HEK293 (cell line): ENCODE measurements around the gene CAT.

Source experiments
- CTCF ChIA-PET: fragments of 350-600 bp; formaldehyde crosslinking; extraction: SDS; loops from one replicate; lab custom pipeline; 2021; ENCODE audit warnings: antibody characterized with exemption; lab: Yijun Ruan, JAX
- POLR2A ChIA-PET: fragments of 300-600 bp; formaldehyde crosslinking; extraction: SDS; loops from one replicate; lab custom pipeline; 2020; ENCODE audit warnings: antibody characterized with exemption, inconsistent platforms; lab: Yijun Ruan, JAX
- H3K27ac ChIP-seq: fragments of 200-500 bp; sonication (Bioruptor generic); 2 replicates; pipeline ENCODE4 v1.5.1; 2014; ENCODE audit warnings: low read depth, low read length, control low read depth, inconsistent platforms; ENCODE audit errors: extremely low read depth
- H3K36me3 ChIP-seq, 2 experiments: fragments of 200-500 bp in 1 of 2; sonication (Bioruptor generic) in 1 of 2; 1 replicate in 1 of 2; 2 replicates in 1 of 2; pipeline ENCODE4 v1.5.1; 2014 to 2017; ENCODE audit warnings: inconsistent platforms in 2 of 2, low read length in 2 of 2; ENCODE audit not compliant: control insufficient read depth in 2 of 2, insufficient read depth in 1 of 2
- H3K4me1 ChIP-seq: fragments of 200-500 bp; sonication (Bioruptor generic); 2 replicates; pipeline ENCODE4 v1.5.1; 2014; ENCODE audit warnings: mild to moderate bottlenecking, low read length, inconsistent platforms; ENCODE audit not compliant: control insufficient read depth, insufficient read depth
- H3K4me3 ChIP-seq: 2 replicates; pipeline ENCODE4 v1.5.1; 2011; ENCODE audit warnings: low read depth, mild to moderate bottlenecking, control low read depth, low read length, moderate library complexity
- H3K9me3 ChIP-seq: fragments of 200-500 bp; sonication (Bioruptor generic); 2 replicates; pipeline ENCODE4 v1.5.1; 2014; ENCODE audit warnings: low read depth, low read length, inconsistent platforms; ENCODE audit not compliant: control insufficient read depth, insufficient read depth
- ZBTB48 ChIP-seq: fragments of 450-650 bp; formaldehyde crosslinking; IDR thresholded peaks from 2 replicates; pipeline ENCODE4 v1.5.1; 2016; ENCODE audit warnings: missing biosample characterization, missing genetic modification characterization
- ZBTB7A ChIP-seq: fragments of 450-650 bp; formaldehyde crosslinking; IDR thresholded peaks from 2 replicates; pipeline ENCODE4 v1.5.1; 2016; ENCODE audit warnings: low read depth, missing biosample characterization, missing genetic modification characterization
- ZFP69B ChIP-seq: fragments of 450-650 bp; formaldehyde crosslinking; IDR thresholded peaks from 2 replicates; pipeline ENCODE4 v1.5.1; 2016; ENCODE audit warnings: missing biosample characterization, missing genetic modification characterization
- ZNF114 ChIP-seq: fragments of 450-650 bp; formaldehyde crosslinking; IDR thresholded peaks from 2 replicates; pipeline ENCODE4 v1.5.0; 2017; ENCODE audit warnings: missing biosample characterization, missing genetic modification characterization
- ZNF140 ChIP-seq: fragments of 450-650 bp; formaldehyde crosslinking; IDR thresholded peaks from 2 replicates; pipeline ENCODE4 v1.5.1; 2016; ENCODE audit warnings: missing biosample characterization, missing genetic modification characterization
- ZNF155 ChIP-seq: fragments of 450-650 bp; formaldehyde crosslinking; IDR thresholded peaks from 2 replicates; pipeline ENCODE4 v1.5.1; 2016; ENCODE audit warnings: missing biosample characterization, missing genetic modification characterization
- ZNF214 ChIP-seq: fragments of 450-650 bp; formaldehyde crosslinking; IDR thresholded peaks from 2 replicates; pipeline ENCODE4 v1.5.1; 2017; ENCODE audit warnings: missing biosample characterization, mild to moderate bottlenecking, missing genetic modification characterization, borderline replicate concordance
- ZNF394 ChIP-seq: fragments of 450-650 bp; formaldehyde crosslinking; IDR thresholded peaks from 2 replicates; pipeline ENCODE4 v1.5.1; 2016; ENCODE audit warnings: missing biosample characterization, missing genetic modification characterization, mild to moderate bottlenecking, moderate library complexity, borderline replicate concordance
- ZNF423 ChIP-seq: fragments of 450-650 bp; formaldehyde crosslinking; IDR thresholded peaks from 2 replicates; pipeline ENCODE4 v1.5.1; 2016; ENCODE audit warnings: missing biosample characterization, missing genetic modification characterization
- ZNF48 ChIP-seq: fragments of 450-650 bp; formaldehyde crosslinking; IDR thresholded peaks from 2 replicates; pipeline ENCODE4 v1.5.1; 2016; ENCODE audit warnings: missing biosample characterization, missing genetic modification characterization
- ZNF558 ChIP-seq: fragments of 450-650 bp; formaldehyde crosslinking; IDR thresholded peaks from 2 replicates; pipeline ENCODE4 v1.5.1; 2016; ENCODE audit warnings: missing biosample characterization, missing genetic modification characterization
- ZNF560 ChIP-seq: fragments of 450-650 bp; formaldehyde crosslinking; IDR thresholded peaks from 2 replicates; pipeline ENCODE4 v1.5.1; 2017; ENCODE audit warnings: missing biosample characterization, missing genetic modification characterization, borderline replicate concordance
- ZNF660 ChIP-seq: fragments of 450-650 bp; IDR thresholded peaks from 2 replicates; pipeline ENCODE4 v1.5.1; 2018; ENCODE audit warnings: missing biosample characterization, mild to moderate bottlenecking, missing genetic modification characterization
- ZNF768 ChIP-seq: fragments of 450-650 bp; formaldehyde crosslinking; IDR thresholded peaks from 2 replicates; pipeline ENCODE4 v1.5.1; 2018; ENCODE audit warnings: missing biosample characterization, mild to moderate bottlenecking, missing genetic modification characterization
- ZNF785 ChIP-seq: fragments of 450-650 bp; formaldehyde crosslinking; IDR thresholded peaks from 2 replicates; pipeline ENCODE4 v1.5.1; 2016; ENCODE audit warnings: missing biosample characterization, missing genetic modification characterization
- ZNF837 ChIP-seq: fragments of 450-650 bp; formaldehyde crosslinking; IDR thresholded peaks from 2 replicates; pipeline ENCODE4 v1.5.1; 2016; ENCODE audit warnings: missing biosample characterization, missing genetic modification characterization
- TF ChIP-seq, protein P1 (sequence below): fragments of 450-650 bp; formaldehyde crosslinking; IDR thresholded peaks from 2 replicates; pipeline ENCODE4 v1.5.1; 2016; ENCODE audit warnings: missing biosample characterization, missing genetic modification characterization
- TF ChIP-seq, protein P2 (sequence below): fragments of 450-650 bp; formaldehyde crosslinking; IDR thresholded peaks from 2 replicates; pipeline ENCODE4 v1.5.1; 2016; ENCODE audit warnings: missing biosample characterization, missing genetic modification characterization
- TF ChIP-seq, protein P3 (sequence below): fragments of 450-650 bp; formaldehyde crosslinking; IDR thresholded peaks from 2 replicates; pipeline ENCODE4 v1.5.1; 2017; ENCODE audit warnings: missing biosample characterization, mild to moderate bottlenecking, missing genetic modification characterization, moderate library complexity
- TF ChIP-seq, protein P4 (sequence below): fragments of 450-650 bp; formaldehyde crosslinking; IDR thresholded peaks from 2 replicates; pipeline ENCODE4 v1.5.1; 2016; ENCODE audit warnings: missing biosample characterization, missing genetic modification characterization
- TF ChIP-seq, protein P5 (sequence below): fragments of 450-650 bp; formaldehyde crosslinking; IDR thresholded peaks from 2 replicates; pipeline ENCODE4 v1.5.1; 2016; ENCODE audit warnings: missing biosample characterization, missing genetic modification characterization

CAT gene

DNA sequence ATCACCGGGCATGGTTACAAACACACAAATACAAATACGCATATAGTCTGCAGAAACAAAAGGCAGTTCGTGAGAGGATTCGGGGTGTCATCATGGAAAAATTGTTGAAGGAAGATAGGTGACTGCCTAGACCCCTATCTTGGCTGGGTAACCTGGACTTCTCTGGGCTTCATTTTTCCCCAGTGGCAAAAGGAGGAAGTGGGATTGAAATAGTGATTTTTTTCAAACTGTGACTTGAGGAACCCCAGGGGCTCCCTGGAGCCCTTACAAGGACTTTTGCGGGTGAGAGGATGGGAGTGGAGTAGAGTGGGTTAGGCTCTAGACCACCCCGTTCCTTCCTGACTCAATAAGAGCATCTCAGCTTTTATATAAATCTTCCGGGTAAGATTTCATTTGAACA lies 75.9 kb downstream of the CAT start (continued):
- no peak for TF ChIP-seq ZBTB7A
- TF ChIP-seq ZNF423 (tag by site-specific recombination), result no peak

DNA sequence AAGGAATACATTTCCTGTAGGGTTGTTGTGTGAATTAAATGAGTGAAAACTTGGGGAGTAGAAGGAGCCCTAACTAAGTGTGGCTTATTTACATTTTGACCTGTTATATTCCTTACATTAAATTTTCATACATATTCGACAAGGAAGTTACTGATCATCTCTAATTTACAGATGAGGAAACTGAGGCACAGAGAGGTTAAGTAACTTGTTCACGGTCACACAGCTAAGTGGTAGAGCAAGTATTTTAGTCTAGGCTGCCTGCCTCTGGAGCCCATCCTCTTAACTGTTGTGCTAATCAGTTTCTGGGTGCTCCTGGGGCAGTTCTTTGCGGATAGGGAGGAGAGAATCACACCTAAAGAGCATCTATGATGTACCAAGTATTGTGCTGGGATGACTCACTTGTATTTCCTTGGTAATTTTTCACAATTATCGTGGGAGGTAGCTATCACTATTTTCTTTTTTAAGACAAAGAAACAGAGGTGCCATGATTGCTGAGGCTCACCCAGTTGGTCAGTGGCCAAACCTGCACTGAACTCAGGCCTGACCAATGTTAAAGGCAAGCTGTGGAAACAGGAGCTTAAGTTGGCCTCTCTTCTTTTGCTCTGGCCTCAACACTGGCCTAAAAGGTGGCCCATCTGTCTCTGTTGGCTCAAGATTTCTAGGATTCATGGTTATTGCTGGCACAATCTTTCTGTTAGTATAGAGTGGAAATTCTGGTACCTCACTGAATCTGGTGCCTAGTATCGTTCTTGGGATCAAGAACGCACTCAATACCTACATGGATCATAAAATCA lies 77.7 kb downstream of the CAT start:
- POLR2A ChIA-PET, result no interaction called here

DNA sequence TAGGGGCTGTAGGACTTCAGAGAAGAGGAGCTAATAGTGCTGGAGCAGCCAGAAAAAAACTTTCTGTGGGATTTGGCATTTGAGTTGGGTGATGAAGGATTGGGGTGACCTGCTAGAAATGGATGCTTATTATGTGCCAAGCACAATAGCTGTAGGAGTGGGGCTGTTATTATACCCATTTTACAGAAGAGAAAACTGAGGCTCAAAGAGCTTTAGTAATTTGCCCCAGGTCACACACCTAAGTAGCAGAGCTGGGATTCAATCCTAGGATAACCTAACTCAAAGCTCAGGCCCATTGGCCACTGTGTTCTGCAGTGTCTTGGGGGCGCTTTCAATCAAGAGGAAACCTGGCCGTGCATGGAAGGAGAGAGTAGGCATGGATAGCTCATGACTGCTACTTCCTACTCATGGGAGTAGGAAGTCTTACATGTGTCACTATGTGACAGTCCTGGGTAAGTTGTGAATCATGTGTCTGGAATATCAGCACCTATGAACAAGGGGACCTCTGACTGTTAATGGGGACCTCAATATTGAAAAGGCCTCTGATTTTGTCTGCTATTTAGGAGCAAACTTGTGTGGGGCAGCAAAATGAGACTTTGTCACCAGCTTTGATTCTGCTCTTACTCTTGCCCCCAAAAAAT lies 81.0 kb downstream of the CAT start:
- no peaks in the 10 kb centered on the region for H3K36me3 ChIP-seq
- no peak overlapping the region for H3K27ac ChIP-seq
- ChIA-PET POLR2A (no interaction called here), CTCF (interaction anchor here (0.5 kb wide), 1 partner anchor 18 kb away, joined by 6 read pairs; no protein-coding TSS in a partner anchor)
- no peak overlapping the region for H3K4me3 ChIP-seq
- H3K4me1 ChIP-seq, result no peaks in the 10 kb centered on the region
- H3K9me3 ChIP-seq, result no peaks in the 10 kb centered on the region
- TF ChIP-seq ZNF660 (tag by site-specific recombination) (no peak), ZFP69B (no peak), ZNF155 (tag by site-specific recombination) (no peak), ZNF558 (tag by site-specific recombination) (no peak), ZNF785 (no peak), ZNF560 (tag by site-specific recombination) (no peak), ZBTB48 (tag by site-specific recombination) (no peak), ZNF114 (tag by site-specific recombination) (no peak), ZNF837 (tag by site-specific recombination) (no peak), ZNF214 (no peak), ZNF394 (tag by site-specific recombination) (no peak), ZNF423 (tag by site-specific recombination) (no peak), ZNF140 (tag by site-specific recombination) (no peak)
- TF ChIP-seq, protein P1, sequence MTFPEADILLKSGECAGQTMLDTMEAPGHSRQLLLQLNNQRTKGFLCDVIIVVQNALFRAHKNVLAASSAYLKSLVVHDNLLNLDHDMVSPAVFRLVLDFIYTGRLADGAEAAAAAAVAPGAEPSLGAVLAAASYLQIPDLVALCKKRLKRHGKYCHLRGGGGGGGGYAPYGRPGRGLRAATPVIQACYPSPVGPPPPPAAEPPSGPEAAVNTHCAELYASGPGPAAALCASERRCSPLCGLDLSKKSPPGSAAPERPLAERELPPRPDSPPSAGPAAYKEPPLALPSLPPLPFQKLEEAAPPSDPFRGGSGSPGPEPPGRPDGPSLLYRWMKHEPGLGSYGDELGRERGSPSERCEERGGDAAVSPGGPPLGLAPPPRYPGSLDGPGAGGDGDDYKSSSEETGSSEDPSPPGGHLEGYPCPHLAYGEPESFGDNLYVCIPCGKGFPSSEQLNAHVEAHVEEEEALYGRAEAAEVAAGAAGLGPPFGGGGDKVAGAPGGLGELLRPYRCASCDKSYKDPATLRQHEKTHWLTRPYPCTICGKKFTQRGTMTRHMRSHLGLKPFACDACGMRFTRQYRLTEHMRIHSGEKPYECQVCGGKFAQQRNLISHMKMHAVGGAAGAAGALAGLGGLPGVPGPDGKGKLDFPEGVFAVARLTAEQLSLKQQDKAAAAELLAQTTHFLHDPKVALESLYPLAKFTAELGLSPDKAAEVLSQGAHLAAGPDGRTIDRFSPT, result no peak
- TF ChIP-seq, protein P2, sequence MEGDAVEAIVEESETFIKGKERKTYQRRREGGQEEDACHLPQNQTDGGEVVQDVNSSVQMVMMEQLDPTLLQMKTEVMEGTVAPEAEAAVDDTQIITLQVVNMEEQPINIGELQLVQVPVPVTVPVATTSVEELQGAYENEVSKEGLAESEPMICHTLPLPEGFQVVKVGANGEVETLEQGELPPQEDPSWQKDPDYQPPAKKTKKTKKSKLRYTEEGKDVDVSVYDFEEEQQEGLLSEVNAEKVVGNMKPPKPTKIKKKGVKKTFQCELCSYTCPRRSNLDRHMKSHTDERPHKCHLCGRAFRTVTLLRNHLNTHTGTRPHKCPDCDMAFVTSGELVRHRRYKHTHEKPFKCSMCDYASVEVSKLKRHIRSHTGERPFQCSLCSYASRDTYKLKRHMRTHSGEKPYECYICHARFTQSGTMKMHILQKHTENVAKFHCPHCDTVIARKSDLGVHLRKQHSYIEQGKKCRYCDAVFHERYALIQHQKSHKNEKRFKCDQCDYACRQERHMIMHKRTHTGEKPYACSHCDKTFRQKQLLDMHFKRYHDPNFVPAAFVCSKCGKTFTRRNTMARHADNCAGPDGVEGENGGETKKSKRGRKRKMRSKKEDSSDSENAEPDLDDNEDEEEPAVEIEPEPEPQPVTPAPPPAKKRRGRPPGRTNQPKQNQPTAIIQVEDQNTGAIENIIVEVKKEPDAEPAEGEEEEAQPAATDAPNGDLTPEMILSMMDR, result no peak
- TF ChIP-seq, protein P3, sequence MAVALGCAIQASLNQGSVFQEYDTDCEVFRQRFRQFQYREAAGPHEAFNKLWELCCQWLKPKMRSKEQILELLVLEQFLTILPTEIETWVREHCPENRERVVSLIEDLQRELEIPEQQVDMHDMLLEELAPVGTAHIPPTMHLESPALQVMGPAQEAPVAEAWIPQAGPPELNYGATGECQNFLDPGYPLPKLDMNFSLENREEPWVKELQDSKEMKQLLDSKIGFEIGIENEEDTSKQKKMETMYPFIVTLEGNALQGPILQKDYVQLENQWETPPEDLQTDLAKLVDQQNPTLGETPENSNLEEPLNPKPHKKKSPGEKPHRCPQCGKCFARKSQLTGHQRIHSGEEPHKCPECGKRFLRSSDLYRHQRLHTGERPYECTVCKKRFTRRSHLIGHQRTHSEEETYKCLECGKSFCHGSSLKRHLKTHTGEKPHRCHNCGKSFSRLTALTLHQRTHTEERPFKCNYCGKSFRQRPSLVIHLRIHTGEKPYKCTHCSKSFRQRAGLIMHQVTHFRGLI, result no peak
- TF ChIP-seq, protein P4, sequence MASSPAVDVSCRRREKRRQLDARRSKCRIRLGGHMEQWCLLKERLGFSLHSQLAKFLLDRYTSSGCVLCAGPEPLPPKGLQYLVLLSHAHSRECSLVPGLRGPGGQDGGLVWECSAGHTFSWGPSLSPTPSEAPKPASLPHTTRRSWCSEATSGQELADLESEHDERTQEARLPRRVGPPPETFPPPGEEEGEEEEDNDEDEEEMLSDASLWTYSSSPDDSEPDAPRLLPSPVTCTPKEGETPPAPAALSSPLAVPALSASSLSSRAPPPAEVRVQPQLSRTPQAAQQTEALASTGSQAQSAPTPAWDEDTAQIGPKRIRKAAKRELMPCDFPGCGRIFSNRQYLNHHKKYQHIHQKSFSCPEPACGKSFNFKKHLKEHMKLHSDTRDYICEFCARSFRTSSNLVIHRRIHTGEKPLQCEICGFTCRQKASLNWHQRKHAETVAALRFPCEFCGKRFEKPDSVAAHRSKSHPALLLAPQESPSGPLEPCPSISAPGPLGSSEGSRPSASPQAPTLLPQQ (tag by site-specific recombination), result no peak
- TF ChIP-seq, protein P5, sequence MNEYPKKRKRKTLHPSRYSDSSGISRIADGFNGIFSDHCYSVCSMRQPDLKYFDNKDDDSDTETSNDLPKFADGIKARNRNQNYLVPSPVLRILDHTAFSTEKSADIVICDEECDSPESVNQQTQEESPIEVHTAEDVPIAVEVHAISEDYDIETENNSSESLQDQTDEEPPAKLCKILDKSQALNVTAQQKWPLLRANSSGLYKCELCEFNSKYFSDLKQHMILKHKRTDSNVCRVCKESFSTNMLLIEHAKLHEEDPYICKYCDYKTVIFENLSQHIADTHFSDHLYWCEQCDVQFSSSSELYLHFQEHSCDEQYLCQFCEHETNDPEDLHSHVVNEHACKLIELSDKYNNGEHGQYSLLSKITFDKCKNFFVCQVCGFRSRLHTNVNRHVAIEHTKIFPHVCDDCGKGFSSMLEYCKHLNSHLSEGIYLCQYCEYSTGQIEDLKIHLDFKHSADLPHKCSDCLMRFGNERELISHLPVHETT (tag by site-specific recombination), result no peak

More for the DNA sequence above, 77.7 kb downstream of the CAT start:
- Histone ChIP-seq H3K27ac (no peak overlapping the region), H3K4me1 (no peaks in the 10 kb centered on the region), H3K36me3 (no peaks in the 10 kb centered on the region), H3K4me3 (no peak overlapping the region), H3K9me3 (no peaks in the 10 kb centered on the region)
- no peak for TF ChIP-seq ZNF48 (tag by site-specific recombination)
- peak; percentile 47; the same call in 1 of the 2 replicates for TF ChIP-seq ZNF768 (tag by site-specific recombination)
- CTCF ChIA-PET, result no interaction called here
